Uterus (tissue), 2 donors: ENCODE results near the gene ARGLU1.

Experiments used
- POLR2A ChIP-seq, 2 donors: fragments of 450-650 bp; IDR thresholded peaks; one replicate each; pipeline ENCODE4 v1.6.1; 2016; ENCODE audit warnings: antibody characterized with exemption in 2 of 2, mild to moderate bottlenecking in 1 of 2, moderate library complexity in 1 of 2
- TF ChIP-seq, protein P1 (sequence below), 4 experiments: fragments of 200-600 bp in 2 of 4; fragments of 450-650 bp in 2 of 4; sonication (generic) in 2 of 4; IDR thresholded peaks; one replicate each; pipeline ENCODE4 v1.5.1; 2016 to 2019; ENCODE audit warnings: antibody characterized with exemption in 4 of 4, mild to moderate bottlenecking in 2 of 4, moderate library complexity in 1 of 4

DNA sequence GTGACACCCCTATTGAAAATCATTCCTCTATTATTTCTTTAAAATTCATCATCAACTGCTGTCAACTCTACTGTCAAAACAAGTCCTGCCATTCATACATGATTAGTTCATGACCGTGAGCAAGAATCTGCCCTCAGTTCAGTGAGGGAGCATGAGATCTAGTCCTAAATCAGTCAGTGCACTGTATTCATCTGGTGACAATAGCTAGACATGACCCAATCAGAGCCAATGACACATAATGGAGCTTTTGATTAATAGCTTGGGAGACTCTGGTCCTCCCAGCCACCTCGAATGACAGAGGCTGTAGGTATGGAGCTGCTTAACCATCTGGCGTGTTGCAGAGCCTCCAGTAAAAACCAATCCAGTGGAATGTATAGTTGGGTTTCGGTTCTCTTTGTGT is 46.9 kb upstream of the ARGLU1 start:
- TF ChIP-seq, protein P1, sequence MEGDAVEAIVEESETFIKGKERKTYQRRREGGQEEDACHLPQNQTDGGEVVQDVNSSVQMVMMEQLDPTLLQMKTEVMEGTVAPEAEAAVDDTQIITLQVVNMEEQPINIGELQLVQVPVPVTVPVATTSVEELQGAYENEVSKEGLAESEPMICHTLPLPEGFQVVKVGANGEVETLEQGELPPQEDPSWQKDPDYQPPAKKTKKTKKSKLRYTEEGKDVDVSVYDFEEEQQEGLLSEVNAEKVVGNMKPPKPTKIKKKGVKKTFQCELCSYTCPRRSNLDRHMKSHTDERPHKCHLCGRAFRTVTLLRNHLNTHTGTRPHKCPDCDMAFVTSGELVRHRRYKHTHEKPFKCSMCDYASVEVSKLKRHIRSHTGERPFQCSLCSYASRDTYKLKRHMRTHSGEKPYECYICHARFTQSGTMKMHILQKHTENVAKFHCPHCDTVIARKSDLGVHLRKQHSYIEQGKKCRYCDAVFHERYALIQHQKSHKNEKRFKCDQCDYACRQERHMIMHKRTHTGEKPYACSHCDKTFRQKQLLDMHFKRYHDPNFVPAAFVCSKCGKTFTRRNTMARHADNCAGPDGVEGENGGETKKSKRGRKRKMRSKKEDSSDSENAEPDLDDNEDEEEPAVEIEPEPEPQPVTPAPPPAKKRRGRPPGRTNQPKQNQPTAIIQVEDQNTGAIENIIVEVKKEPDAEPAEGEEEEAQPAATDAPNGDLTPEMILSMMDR (IDR thresholded peaks at IDR 0.05): no peak
- no peak for TF ChIP-seq POLR2A (IDR thresholded peaks at IDR 0.05)
